Mucosa of stomach (tissue), 1 donor: ENCODE measurements around the gene RYK.

Experiments
- H3K27me3 ChIP-seq: one replicate; pipeline ENCODE4 v1.7.0; 2013; ENCODE audit warnings: mild to moderate bottlenecking, low read length; ENCODE audit not compliant: control insufficient read depth, insufficient read depth
- H3K36me3 ChIP-seq: one replicate; pipeline ENCODE4 v1.7.0; 2013; ENCODE audit warnings: low read length; ENCODE audit not compliant: control insufficient read depth, insufficient read depth
- H3K4me1 ChIP-seq: one replicate; pipeline ENCODE4 v1.7.0; 2013; ENCODE audit warnings: mild to moderate bottlenecking, low read length; ENCODE audit not compliant: control insufficient read depth, insufficient read depth
- H3K4me3 ChIP-seq: one replicate; pipeline ENCODE4 v1.7.0; 2013; ENCODE audit warnings: low read length
- H3K9ac ChIP-seq: one replicate; pipeline ENCODE4 v1.7.0; 2013; ENCODE audit warnings: mild to moderate bottlenecking, low read length, moderate library complexity
- H3K9me3 ChIP-seq: one replicate; pipeline ENCODE4 v1.7.0; 2013; ENCODE audit warnings: mild to moderate bottlenecking, low read length, moderate library complexity; ENCODE audit not compliant: control insufficient read depth
- donor health status: Pancreatic carcinoma.

Gene RYK

GRCh38 chr3:134136604-134137003 is 114.1 kb downstream of the RYK start:
- H3K36me3 ChIP-seq, result no peaks in the 10 kb centered on the region
- H3K9ac ChIP-seq, result no peak overlapping the region
- H3K9me3 ChIP-seq, result no peaks in the 10 kb centered on the region
- H3K4me1 ChIP-seq, result no peaks in the 10 kb centered on the region
- no peak overlapping the region for H3K4me3 ChIP-seq
- no peaks in the 10 kb centered on the region for H3K27me3 ChIP-seq

- no peak overlapping the region for H3K4me3 ChIP-seq
- no peaks in the 10 kb centered on the region for H3K36me3 ChIP-seq
- no peaks in the 10 kb centered on the region for H3K4me1 ChIP-seq
- no peaks in the 10 kb centered on the region for H3K9me3 ChIP-seq
- no peak overlapping the region for H3K9ac ChIP-seq
- H3K27me3 ChIP-seq, result no peaks in the 10 kb centered on the region
These were observed 115.8 kb downstream of the RYK start for GRCh38 chr3:134134698-134135415.

- Histone ChIP-seq H3K4me3 (no peak overlapping the region), H3K9ac (no peak overlapping the region), H3K36me3 (no peaks in the 10 kb centered on the region), H3K4me1 (no peaks in the 10 kb centered on the region), H3K27me3 (no peaks in the 10 kb centered on the region), H3K9me3 (no peaks in the 10 kb centered on the region)
These were observed 116.4 kb downstream of the RYK start for GRCh38 chr3:134134240-134134639.

GRCh38 chr3:134132961-134133360 is 117.7 kb downstream of the RYK start:
- Histone ChIP-seq H3K4me1 (no peaks in the 10 kb centered on the region), H3K36me3 (no peaks in the 10 kb centered on the region), H3K4me3 (no peak overlapping the region), H3K9me3 (no peaks in the 10 kb centered on the region), H3K27me3 (no peaks in the 10 kb centered on the region), H3K9ac (no peak overlapping the region)

GRCh38 chr3:134126153-134126552 is 124.5 kb downstream of the RYK start:
- Histone ChIP-seq H3K9me3 (no peaks in the 10 kb centered on the region), H3K4me1 (no peaks in the 10 kb centered on the region), H3K27me3 (no peaks in the 10 kb centered on the region), H3K36me3 (no peaks in the 10 kb centered on the region), H3K4me3 (no peak overlapping the region), H3K9ac (no peak overlapping the region)

- Histone ChIP-seq H3K9me3 (no peaks in the 10 kb centered on the region), H3K36me3 (no peaks in the 10 kb centered on the region), H3K27me3 (no peaks in the 10 kb centered on the region), H3K4me3 (no peak overlapping the region), H3K4me1 (no peaks in the 10 kb centered on the region), H3K9ac (no peak overlapping the region)
These were observed 135.9 kb downstream of the RYK start for GRCh38 chr3:134114726-134115125.

GRCh38 chr3:134111616-134112015 is 139.0 kb downstream of the RYK start:
- Histone ChIP-seq H3K36me3 (no peaks in the 10 kb centered on the region), H3K4me1 (no peaks in the 10 kb centered on the region), H3K9ac (no peak overlapping the region), H3K27me3 (no peaks in the 10 kb centered on the region), H3K9me3 (no peaks in the 10 kb centered on the region), H3K4me3 (no peak overlapping the region)

GRCh38 chr3:134110963-134111362 is 139.7 kb downstream of the RYK start:
- Histone ChIP-seq H3K4me1 (no peaks in the 10 kb centered on the region), H3K9ac (no peak overlapping the region), H3K9me3 (no peaks in the 10 kb centered on the region)

More at GRCh38 chr3:134110963-134111362, 139.7 kb downstream of the RYK start:
- Histone ChIP-seq H3K36me3 (no peaks in the 10 kb centered on the region), H3K4me3 (no peak overlapping the region), H3K27me3 (no peaks in the 10 kb centered on the region)
